Measurements from ENCODE around the gene SORCS2.

Gene SORCS2

DNA sequence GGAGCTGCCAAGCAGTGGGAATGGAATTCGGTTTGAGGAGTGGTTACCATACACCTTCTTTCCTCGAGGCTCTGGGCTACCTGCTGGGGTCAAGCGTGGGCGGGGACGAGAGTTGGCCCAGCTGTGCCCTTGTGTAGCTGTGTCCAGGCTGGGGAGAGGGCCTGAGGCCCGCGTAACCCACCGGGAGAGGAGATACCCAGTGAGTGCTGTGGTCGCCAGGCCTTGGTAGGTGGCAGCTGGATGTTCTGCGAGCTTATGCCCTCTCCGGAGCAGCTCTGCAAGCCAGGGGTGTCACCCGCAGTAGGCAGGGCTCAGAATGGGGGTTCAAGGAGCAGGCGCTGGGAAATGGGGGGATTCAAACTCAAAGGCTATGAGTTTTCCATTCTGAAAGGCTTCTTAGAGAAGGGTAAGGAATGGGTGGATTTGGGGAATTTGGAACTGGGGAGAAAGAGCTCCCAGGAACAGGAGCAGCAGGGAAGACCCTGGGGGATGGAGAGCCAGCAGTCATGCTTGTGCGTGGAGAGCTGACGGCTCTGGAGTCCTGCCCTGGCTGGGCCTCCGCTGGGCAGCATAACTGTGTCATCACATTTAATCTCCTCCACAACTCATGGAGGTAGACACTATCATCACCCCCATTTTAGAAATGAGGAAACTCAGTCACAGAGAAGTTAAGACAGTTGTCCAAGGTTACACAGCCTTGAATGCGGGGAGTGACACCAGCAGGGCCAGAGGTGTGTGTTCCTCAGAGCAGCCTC, 117.5 kb downstream of the SORCS2 start:
- no peak for DNase-seq

DNA sequence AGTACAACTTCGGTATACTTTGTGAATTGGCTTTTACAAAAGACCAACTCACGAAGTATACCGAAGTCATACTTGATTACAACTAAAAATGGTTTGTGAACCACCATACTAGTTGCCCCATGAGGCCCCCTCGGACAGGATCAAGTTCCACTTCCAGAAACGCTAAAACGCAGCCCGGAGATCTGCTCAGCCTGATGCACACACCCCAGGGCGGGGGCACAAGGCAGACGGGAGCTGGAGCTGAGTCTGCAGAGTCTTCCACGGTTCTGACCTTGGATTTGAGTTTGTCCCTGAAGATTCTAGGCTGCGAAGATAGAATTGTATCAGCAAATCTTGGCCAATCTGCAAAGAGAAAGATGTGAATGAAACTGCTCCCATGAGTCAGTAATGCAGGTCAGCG, 118.1 kb downstream of the SORCS2 start:
- no peak for DNase-seq

DNA sequence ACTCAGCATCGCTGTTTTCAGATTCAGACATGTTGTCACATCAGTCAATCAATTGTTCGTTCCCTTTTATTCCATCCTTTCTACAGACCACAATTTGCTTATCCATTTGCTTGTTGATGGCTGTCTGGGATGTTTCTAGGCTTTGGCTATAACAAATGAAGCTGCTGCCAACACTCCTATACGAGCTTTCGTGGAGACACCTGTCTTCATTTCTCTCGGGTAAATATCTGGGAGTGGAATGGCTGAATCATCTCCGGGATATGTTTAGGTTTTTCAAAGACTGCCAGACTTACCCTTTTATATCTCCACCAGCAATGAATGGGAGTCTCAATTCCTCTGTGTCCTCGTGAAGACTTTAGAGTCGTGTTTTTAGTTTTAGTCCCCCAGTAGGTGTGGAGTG, 118.9 kb downstream of the SORCS2 start:
- DNase-seq = no peak

DNA sequence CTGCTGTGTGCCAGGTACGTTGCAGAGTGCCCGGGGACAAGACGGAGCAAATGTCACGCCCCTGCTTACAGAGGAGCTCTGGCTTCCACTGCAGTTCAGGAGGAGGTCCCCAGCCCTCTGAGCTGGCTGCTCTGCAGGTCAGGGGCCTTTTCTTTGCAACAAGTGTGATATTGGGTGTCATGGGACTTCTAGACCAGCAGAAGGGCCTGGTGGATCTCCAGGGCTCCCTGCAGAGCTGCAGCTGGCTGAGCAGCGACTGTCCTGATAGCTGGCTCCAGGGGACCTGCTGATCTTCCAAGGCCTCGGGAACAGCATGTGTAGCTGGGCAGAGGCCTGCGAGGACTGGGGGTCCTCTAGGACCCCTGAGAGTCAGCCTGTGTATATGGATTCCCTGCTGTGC, 120.4 kb downstream of the SORCS2 start:
- DNase-seq = no peak

DNA sequence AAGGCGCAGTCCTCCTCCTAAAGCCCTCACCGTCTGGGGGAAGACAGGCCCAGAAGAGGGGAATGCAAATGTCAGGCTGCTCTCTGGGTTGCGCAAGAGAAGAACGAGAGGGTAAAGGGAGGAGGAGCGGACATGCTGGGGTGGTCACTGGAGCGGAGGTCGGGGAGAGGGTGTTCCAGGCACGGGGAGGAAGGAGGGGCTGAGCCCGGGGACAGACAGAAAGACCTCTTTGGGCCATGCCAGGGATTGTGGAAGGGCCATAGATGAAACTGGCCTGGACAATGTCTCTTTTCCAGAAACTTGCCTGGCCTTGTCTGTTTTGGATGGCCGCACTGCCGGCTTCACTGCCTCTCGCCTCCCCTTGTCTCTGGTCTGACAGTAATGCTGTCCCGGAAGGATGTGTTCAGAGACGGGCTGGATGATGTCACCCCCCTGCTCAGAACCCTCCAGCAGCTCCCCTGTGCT, 121.0 kb downstream of the SORCS2 start:
- no peak for DNase-seq

DNA sequence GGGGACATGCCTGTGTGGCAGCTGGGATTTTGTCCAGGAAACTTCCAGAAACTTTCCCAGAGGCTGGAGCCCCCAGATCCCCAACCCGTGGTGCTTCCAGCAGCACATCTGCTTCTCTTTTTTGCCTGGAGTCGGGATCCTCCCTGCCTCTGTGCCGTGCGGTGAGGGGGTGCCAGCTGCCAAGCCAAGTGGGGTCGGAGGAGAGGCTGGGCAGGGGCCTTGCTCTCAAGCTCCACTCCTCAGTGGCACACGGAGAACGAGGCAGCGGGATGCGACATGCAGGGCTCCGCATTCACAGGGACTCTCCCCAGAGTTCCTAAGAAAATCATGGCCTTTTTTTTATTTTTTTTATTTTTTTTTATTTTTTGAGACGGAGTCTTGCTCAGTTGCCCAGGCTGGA, 121.7 kb downstream of the SORCS2 start:
- DNase-seq = no peak

DNA sequence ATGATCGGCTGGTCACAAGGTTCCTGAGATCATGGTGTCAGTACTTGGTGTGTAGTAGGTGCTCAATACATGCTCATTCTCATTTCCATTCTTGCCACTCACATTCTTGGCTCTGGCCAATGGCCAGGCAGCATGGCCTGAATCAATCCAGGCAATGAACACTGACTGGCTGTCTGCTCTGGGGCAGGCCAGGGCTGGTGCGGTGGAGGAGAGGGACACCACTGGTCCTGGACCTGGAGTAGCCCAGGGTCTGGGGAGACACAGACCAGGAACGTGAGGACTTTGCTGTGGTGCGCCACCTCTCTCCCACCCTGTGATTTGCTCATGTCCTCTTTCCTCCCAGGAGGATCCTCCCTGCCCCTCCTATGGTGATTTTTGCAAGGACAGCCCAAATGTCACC, 122.9 kb downstream of the SORCS2 start:
- DNase-seq = no peak

DNA sequence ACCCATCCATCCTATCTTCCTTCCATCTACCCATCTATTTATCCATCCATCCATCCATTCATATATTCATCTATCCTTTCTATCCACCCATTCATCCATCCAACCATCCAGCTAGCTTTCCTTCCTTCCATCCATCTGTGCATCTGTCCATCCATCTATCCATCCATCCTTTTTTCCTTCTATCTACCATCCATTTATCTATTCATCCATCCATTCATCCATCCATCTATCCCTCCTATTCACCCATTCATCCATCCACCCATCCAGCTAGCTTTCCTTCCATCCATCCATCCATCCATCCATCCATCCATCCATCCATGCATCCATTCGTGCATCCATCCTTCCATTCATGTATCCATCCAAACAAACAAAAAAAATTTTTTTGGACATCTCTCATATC, 123.6 kb downstream of the SORCS2 start:
- DNase-seq = no peak

DNA sequence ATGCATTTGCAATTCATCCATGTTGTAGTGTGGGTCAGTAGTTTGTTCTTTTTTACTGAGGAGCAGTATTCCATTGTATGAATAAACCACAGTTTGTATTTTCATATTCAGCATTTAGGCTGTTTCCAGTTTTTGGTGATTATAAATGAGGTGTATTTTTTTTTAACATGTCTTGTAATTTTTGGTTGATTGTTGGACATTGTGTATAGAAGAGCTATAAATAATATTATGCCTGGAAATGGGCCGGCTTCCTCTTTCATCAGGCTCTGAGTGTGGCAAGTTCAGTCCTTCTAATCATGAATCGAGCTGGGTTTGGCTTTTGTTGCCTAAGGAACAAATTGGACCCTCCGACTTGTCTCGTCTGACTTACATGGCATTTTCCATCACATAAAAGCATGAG, 126.7 kb downstream of the SORCS2 start:
- no peak for DNase-seq

DNA sequence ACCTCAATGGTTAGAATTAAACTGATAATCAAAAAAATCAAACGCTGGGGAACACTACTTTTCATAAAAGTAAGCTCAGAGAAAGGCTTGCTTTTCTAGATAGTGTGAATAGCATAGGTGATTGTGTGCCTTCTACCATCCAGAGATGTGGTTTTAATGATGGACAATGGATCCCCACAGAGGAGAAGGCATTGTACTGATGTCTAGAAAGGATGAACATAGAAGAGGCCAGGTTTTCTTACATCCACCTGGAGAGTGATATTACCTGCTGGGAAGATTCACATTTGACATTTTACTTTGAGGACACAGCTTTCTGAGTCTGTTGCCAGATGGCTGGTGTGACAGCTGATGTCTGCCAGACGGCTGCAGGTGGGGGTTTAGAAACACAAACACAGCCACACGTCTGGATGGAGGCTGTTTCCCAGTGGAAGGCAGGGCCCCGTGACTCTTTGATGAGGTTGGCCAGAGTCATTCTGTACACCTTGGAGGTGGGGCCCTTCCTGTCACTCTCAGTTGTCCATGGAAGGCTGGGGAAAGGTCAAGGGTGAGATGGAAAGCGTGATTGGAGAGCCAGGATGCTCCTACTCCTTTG, 128.0 kb downstream of the SORCS2 start:
- DNase-seq = no peak

DNA sequence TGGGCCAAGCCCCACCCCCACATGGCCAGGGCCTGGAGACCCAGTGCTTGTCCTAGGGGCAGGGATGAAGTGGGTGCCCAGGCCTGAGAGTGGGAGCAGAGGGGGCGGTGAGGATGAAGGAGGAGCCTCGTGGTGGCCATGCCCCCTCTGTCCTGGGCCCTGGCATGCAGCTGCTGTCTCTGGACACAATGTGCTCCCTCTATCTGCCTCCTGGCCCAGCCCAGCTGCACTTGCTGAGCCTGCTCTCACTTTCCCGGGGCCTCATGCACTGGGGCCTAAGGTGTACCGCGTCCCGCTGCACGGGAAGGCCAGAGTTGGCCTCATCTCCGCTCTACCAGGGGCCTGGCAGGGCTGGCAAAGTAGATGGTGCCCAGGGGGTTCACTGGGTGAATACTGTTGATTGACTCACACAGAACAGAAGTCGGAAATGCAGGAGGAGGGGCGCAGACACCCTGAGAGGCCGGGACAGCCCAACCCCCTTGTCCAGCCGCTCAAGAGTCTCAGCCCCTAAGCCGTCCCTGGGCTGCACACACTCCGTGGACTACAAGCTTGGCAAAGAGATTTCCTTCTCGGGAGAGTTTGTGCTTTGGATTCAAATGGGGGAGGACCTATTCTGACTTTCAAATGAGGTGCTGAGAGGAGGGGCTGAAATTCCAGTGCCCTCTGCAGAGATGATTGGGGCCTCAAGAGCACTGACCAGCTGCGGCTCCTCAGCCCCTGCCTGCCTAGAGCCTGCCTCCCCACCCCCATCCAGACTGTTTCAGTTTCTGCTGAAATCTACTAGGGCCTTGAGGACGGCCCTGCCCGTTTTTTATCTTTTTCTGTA, 130.0 kb downstream of the SORCS2 start:
- no peak for DNase-seq

DNA sequence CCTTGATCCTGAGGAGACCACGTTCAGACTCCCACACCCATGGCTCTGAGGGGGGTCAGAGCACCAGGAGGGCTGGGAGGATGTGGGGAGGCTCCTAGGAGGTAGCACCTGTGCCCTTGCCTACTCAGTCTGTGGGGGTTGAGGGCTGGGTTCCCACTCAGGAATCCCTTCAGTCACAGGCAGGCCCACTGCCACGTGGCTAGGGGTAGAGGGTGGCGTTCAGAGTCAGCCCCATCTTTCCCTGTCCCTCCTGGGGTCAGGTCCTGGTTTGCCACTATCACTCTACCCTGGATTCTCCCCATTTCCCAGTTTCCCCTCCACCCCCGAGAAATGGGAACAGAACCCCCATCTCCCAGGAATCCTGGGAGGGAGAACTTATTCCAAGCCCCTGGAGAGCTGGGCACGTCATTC, 131.1 kb downstream of the SORCS2 start:
- DNase-seq = no peak

DNA sequence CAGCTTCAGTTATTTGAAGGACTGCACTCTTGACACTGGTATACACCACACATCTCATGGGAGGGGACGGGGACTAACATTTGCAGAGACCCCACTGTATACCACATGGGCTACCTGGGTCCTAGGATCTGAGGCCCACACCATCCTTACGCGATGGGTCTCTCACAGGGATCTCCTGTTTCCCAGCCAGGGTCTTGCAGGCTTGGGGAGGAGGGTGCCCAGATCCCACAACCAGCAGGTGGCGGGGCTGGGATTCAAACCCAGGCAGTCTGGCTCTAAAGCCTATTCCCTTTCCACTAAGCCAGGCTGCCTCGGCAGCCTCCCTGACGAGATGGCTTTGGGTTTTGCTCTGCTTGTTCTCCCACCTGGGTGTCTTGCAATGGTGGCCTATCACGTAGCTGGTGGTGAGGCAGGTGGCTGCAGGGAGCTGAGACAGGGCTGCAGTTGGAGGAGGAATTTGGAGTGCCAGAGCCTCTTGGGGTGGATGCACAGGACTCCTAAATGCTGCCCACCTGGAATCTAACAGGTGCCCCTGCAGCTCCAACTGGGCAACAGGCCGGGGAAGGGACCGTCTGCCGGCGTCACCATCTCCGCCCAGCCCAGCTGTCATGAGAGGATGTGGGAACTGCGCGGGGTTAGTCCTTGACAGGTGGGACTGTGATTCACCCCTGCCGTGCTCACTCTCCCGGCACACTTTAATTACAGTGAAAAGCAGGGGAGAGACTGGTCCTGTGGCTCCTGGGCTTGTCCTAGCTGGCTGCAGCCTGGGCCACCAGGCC, 131.7 kb downstream of the SORCS2 start:
- DNase-seq = peak; percentile 2

DNA sequence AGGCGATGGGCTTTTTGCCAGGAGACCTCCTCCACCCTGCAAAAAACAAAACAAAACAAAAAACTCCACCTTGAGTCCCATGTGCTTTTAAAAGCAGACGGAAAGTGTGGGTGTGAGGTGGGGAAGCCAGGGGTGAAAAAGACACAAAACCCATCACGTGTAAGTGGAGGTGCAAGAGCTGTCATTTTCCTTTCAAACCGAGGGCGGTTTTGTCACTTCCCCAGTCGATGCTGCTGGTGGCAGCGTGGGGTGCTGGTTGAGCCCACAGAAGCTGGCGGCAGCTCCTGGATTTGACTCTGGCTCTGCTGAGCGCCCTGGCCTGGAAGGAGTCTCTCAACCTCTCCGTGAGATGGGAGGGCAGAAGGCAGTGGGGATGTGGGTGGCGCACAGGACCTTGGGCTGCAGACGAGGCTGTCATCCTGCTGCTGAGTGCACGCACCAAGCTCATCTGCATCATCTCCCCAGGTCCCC, 132.3 kb downstream of the SORCS2 start:
- peak; percentile 41 for DNase-seq

DNA sequence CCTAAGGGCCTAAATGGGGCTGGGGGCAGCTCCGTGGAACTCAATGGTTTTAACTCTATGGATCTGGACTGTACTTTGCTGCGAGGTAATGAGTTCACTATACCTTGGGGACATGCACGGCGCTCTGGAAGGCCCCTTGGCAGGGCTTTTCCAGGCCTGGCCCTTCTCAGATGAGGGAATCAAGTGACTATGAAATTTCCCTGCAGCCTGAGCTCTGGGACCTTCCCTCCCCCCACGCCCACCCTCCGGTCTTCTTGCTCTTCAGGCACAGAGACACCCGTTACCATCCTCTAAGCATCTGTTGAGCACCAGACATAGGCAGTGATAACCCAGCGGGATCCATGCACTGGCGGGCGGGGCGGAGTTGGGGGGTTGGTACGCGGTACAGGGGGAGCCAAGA, 133.2 kb downstream of the SORCS2 start:
- DNase-seq = no peak

DNA sequence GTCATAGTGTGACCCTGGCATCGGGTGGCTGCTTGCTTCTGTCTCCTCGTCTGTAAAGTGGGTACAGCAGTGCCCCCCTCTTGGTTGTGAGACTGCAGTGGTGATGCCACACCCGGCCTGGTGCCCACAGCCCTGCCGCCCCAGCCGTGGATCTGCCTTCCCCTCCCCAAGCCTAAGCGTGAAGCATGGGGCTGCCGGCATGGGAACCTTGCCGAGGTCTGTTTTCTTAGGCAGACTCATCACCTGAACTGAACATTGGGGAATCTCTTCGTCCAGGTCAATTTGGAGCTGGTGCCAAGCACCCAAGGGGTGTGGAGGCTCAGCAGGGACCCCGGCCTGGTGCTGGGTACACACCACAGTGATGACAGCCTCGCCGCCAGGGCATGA, 134.0 kb downstream of the SORCS2 start:
- DNase-seq = no peak

DNA sequence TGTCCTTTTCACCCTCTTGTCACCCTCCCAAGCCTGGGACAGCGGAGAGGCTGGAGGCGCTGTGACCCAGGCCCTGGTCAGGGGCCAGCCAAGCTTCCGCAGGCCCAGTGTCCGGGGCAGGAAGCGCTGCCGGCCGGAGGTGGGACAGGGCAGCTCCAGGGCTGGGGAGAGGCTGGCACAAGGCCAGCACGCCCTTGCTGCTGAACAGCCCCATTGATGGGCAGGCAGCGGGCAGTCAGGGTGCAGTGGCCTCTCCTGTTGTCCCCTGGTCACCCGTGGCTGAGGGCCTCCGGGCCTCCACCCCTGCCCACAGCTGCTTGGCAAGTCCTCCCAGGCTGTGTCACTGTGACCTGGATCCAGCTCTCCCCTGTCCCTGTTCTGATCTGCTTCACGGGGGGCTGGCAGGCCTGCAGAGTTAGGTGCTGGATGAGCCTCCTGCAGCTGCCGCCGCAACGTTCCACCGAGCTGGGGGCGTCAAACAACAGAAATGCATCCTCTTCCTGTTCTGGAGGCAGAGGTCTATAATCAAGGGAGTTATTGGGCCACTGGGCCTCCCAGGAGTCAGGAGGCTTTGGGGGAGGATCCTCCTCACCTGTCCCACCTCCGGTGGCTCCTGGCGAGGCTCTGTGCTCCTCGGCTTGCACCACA, 134.5 kb downstream of the SORCS2 start:
- DNase-seq = no peak

DNA sequence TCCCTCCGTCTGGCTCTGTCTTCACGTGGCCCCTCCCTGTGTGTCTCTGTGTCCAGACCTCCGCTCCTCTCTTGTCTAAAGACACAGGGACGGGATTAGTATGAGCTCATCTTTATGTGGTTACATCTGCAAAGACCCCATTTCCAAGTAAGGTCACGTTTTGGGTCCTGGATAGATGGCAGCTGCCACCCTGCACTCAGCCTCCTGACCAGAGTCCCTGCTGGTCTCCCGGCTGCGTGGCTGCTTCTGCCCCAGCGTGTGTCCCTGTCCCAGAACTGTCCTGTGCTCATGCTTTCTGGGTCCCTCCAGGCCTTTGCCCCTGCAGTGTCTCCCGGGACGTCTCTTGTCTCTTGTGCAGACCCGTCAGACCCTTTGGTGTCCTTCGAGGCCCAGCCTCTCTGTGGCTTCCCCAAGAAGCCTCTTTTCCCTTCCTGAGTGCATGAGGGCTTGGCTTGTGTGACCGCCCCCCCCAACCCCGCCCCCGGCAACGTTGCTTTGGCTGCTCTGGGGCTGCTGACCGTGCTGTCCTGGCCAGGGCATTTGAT, 135.1 kb downstream of the SORCS2 start:
- DNase-seq = no peak

DNA sequence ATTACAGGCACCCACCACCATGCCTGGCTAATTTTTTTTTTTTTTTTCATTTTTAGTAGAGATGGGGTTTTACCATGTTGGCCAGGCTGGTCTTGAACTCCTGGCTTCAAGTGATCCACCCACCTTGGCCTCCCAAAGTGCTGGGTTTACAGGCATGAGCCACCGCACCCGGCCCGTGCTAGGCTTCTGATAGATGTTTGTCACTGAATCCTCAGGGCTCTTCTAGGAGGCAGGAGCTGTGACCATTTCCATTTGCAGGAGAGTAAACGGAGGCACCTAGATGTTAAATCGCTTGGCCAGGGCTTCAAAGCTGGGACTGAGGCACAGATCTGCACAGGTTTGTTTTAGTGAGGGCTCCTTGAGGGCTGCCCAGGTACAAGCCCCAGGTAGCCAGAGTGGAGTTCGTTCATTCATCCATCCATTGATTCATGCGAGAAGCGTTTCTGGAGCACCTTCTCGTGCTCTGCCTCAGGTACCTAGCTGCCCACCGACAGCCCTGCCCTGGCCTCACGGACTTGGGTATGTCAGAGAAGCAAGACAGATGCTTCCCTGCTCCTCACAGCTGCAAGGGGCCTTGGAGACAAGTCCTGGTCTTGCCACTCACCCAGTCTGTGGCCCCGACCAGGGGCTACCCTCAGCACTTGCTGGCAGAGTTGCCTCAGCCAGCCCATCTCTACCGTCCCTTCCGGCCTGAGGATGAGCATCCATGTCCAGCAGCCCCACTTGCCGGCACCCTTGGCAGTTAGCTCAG, 136.0 kb downstream of the SORCS2 start:
- no peak for DNase-seq

DNA sequence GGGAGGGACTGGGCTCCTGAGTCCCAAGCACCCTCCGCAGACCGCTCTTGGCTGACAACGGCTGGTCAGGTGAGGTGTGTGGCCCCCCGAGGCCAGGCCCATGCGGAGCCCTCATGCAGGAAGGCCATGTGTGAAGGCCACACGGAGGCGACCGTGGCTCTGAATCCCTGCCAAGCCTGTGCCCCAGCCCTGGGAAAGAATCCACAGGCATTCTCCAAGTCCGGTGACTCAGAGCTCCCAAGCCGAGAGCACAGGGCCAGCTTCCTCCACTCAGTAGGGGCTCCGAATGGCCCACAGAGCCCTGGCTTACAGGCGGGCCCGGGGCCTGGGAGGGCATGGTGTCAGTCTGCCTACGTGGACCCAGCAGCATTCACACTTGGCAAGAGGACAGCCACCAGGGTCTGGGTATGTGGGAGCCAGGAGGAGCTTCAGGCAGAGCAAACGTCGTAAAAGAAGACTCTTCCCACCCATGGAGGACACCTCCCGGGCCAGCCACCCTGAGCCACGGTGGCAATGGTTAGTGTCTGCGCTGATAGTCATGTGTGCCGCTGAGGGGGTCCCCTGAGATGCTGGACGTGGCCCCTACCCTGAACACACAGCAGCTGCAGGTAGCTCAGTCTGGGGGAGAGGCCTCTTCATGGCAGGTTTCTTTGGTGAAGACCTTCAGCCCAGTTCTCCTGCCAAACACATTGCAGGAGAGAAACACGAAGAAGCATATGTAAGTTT, 136.7 kb downstream of the SORCS2 start:
- DNase-seq = no peak
